RPMI8226 (cell line): ENCODE data around the gene ADGRG3.
A peak's percentile ranks its signal among the peaks of the same experiment; 100 is the strongest.

Experiments used
- DNase-seq: peaks from one replicate; pipeline ENCODE4 v3.0.0-alpha.2; 2015

Gene ADGRG3

DNA sequence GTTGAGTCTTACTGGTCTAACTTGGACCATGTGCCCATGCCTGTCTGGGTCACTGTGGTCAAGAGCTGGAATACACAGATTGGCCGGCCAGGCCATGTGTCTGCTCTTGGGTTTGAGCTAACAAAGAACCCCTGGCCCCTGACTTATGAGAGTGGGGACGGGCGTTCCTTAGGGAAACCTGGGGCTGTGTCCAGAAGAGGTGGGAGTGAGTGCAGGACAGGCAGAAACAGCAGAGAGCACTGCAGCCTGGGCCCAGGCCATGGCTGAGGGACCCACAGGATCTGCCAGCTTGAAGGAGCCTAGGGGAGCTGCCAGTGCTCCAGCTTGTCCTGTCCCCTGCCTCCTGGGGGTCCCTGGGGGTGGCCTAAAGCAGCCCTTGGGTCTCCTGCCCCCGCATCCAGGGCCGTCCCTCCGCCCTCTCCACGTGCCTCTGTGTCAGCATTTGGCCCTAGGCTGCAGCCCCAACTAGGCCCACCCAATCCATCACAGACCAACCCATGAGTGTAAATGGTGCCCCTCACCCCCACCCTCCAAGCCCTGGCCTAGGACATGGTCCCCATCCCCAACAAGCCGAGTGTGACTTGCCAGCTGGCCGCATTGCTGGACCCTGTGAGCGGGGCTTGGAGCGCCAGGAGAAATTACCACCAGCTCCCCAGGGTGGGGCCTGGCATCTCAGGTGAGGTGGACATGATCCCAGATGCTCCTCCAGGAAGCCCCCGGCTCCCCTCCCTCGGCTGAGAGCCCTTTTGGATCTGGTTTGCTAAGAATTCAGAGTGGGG, 14.0 kb downstream of the ADGRG3 start:
- DNase-seq = no peak

GRCh38 chr16:57682809-57683635, 14.9 kb downstream of the ADGRG3 start:
- DNase-seq = no peak

- DNase-seq = no peak
These were observed 15.8 kb downstream of the ADGRG3 start for GRCh38 chr16:57683636-57684545.

- DNase-seq = no peak
These were observed 16.7 kb downstream of the ADGRG3 start for GRCh38 chr16:57684626-57685358.

DNA sequence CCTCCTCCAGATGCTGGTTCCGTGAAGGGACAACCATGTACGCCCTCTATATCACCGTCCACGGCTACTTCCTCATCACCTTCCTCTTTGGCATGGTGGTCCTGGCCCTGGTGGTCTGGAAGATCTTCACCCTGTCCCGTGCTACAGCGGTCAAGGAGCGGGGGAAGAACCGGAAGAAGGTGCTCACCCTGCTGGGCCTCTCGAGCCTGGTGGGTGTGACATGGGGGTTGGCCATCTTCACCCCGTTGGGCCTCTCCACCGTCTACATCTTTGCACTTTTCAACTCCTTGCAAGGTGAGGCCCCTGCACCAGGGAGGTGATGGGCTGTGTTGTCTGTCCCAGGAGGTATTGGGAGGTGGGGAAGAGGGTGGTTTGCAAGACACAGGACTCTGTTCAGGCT, 17.5 kb downstream of the ADGRG3 start:
- no peak for DNase-seq

- DNase-seq = no peak
These were observed 18.5 kb downstream of the ADGRG3 start for GRCh38 chr16:57686577-57686976.

- no peak for DNase-seq
These were observed 19.3 kb downstream of the ADGRG3 start for GRCh38 chr16:57687363-57687929.

GRCh38 chr16:57688487-57688986, 20.4 kb downstream of the ADGRG3 start:
- DNase-seq = no peak

- no peak for DNase-seq
These were observed 21.1 kb downstream of the ADGRG3 start for GRCh38 chr16:57688987-57689761.

DNA sequence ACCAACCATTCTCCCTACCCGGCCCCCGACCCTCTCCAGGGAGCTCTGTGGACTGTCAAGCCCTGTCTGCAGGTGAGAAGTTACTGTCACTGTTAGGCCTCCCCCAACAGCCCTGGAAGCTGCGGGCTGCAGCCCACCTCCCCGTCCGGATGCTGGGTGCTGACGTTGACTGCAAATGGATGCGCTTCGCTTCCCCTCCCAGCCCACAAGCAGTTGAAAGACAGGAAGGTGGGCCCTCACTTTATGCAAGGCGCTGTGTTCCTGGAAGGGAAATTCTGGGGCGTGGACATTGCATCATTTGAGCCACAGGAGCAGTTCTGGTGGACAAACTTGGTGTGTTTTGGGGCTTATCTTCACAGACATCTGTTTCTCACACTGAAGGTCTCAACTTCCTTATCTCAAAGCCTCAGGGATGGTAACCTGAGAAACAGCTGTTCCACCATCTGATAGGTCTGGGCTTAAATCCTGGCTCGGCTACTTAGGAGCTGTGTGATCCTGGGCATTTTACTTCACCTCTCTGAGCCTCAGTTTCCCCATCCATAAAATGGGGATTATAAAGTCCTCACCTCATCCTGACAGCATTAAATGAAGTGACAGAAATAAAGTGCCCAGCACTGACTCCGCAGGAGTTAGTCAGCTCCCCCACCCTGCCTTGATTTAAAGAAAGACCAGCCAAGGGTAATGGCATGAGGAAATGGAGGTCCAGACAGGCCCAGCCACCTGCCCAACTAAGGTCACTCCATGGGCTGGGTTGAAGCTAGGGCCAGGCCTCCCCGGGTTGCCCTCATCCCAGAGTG, 21.9 kb downstream of the ADGRG3 start:
- no peak for DNase-seq

- no peak for DNase-seq
These were observed 22.8 kb downstream of the ADGRG3 start for GRCh38 chr16:57690782-57691471.

DNA sequence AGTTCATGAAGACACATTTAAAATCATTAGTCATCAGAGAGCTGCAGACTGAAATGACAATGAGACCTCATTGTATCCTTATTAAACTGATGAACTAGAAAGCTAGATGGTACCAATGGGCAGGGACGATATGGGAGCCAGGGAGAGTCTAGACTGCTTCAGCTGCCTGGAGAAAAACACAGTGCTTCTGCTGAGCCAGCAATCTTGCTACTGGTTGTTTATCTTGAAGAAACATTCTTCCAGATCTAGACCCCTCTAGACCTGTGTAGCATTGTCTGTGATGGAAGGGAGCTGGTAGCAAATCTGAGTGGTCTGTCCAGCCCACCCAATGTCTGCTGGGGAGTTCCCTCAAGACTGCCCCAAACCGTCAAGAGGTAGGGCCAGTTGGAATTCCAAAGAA, 24.5 kb downstream of the ADGRG3 start:
- DNase-seq = no peak

GRCh38 chr16:57693550-57693949, 25.4 kb downstream of the ADGRG3 start:
- DNase-seq = no peak

DNA sequence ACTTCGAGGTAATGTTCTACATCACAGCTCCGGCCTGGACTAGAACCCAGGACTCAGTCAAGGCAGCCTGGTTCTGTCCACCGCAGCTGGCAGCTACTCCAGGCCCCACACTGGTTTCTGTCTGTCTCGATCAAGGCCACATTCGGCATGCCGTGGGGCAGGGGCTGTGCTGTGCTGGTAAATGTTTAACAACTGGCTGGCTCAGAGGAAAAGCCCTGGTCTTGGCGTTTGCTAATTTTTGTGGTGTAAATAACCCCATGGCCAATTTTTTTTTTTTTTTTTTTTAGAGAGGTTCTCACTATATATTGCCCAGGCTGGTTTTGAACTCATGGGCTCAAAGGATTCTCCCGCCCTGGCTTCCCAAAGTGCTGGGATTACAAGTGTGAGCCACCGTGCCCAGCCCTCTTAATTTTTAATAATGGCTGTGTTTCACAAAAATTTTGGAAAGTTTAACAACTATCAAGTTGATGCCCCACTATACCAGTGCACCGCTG, 26.2 kb downstream of the ADGRG3 start:
- no peak for DNase-seq

DNA sequence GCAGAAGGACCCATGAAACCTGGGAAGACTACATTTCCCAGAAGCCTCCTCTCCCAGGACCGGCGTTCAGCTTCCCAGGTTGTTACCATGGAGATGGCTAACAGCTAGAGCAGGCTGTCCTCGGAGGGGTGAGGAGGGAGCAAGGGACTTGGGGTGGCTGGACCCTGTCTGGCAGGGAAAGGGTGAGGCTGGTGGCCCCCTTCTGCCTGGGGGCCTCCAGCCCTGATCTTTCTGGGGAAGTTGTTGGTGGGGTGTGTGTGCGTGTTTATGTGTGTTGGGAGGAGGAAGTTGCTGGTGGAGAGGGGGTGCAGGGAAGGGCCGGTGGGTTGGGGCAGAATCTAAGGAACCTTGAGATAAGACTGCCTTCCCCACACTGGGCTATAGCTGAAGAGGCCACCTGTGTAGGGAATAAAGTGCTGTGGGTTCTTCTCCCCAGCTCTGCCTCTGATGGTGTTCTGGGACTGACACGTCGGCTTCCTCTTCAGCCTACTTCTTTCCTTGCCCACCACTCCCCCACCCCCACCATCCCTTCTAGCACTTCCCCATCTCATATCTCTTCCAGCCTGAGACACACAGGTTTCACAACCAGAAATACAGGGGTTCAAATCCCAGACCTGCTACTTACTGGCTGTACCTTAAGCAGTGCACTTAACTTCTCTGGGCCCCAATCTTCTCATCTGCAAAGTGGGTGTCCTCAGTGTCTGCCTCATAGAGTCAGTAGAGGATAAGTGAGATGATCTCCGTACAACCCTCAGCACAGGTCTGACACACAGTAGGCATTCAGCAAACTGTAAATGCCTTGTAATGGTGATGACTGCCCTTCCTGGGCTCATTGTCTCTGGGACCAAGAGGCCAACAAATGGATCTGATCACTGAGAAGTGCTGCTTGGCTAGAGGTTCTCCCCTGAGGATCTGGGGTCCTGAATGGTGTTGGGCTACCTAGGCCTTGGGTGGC, 26.9 kb downstream of the ADGRG3 start, which contains the start of gene DRC7:
Gene DRC7, plus strand, starts transcription at position 82 of the 955 bp plus-strand sequence. CDS start 3,144 bp downstream, outside the sequence.
- DNase-seq = peak; percentile 62

- DNase-seq = no peak
These were observed 27.6 kb downstream of the ADGRG3 start for GRCh38 chr16:57695680-57696069.

DNA sequence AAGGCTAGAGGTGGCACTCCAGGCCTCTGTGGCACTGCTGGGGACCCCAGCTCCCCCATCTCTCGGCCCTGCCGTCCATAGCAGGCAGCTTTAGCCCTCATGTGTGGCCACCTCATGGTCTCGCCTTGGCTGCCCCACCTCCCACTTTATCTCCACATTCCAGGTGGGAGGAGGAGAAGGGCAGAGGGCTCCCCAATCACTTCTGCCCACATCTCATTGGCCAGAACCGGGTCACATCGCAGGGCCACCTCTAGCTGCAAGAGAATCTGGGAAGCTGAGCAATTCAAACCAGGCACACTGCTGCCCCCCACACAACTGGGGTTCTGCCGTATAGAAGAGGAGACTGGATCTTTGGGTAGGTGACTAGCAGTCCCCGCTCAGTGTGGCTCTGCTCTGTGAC, 28.1 kb downstream of the ADGRG3 start:
- DNase-seq = no peak
